HEK293T (cell line): ENCODE results near the gene SERTAD4.

Experiments used
- CTCF ChIA-PET: fragments of 350-600 bp; formaldehyde crosslinking; extraction: SDS; loops from one replicate; lab custom pipeline; 2021; ENCODE audit warnings: antibody characterized with exemption, inconsistent platforms; lab: Yijun Ruan, JAX
- POLR2A ChIA-PET: fragments of 350-600 bp; formaldehyde crosslinking; extraction: SDS; loops from one replicate; lab custom pipeline; 2020; ENCODE audit warnings: antibody characterized with exemption, inconsistent platforms; lab: Yijun Ruan, JAX
- DNase-seq: peaks from one replicate; pipeline ENCODE4 v3.0.0; 2012; ENCODE audit warnings: mixed read lengths; ENCODE audit errors: extremely low spot score
- ARNT ChIP-seq: fragments of 450-650 bp; IDR thresholded peaks from 2 replicates; pipeline ENCODE4 v1.6.1; 2017; ENCODE audit warnings: mild to moderate bottlenecking
- BHLHE40 ChIP-seq: fragments of 450-650 bp; IDR thresholded peaks from 2 replicates; pipeline ENCODE4 v1.6.1; 2016; ENCODE audit warnings: mild to moderate bottlenecking, moderate library complexity, borderline replicate concordance
- CTBP1 ChIP-seq: fragments of 450-650 bp; IDR thresholded peaks from 2 replicates; pipeline ENCODE4 v1.6.1; 2016; ENCODE audit warnings: borderline replicate concordance
- ELF4 ChIP-seq: fragments of 450-650 bp; IDR thresholded peaks from 2 replicates; pipeline ENCODE4 v1.6.1; 2017; ENCODE audit warnings: antibody characterized with exemption
- FOXA1 ChIP-seq: fragments of 450-650 bp; IDR thresholded peaks from 2 replicates; pipeline ENCODE4 v1.6.1; 2016; ENCODE audit warnings: mild to moderate bottlenecking
- FOXK2 ChIP-seq: fragments of 450-650 bp; IDR thresholded peaks from 2 replicates; pipeline ENCODE4 v1.6.1; 2016; ENCODE audit warnings: mild to moderate bottlenecking
- FOXM1 ChIP-seq: fragments of 450-650 bp; IDR thresholded peaks from 2 replicates; pipeline ENCODE4 v1.6.1; 2017; ENCODE audit warnings: mild to moderate bottlenecking, borderline replicate concordance
- HDGF ChIP-seq: fragments of 450-650 bp; IDR thresholded peaks from 2 replicates; pipeline ENCODE4 v1.6.1; 2017; ENCODE audit warnings: antibody characterized with exemption, borderline replicate concordance
- L3MBTL2 ChIP-seq: fragments of 450-650 bp; conservative IDR thresholded peaks from 2 replicates; pipeline ENCODE4 v1.6.1; 2016; ENCODE audit warnings: mild to moderate bottlenecking
- LEF1 ChIP-seq: fragments of 450-650 bp; IDR thresholded peaks from 2 replicates; pipeline ENCODE4 v1.6.1; 2017; ENCODE audit warnings: mild to moderate bottlenecking, borderline replicate concordance
- NFRKB ChIP-seq: fragments of 450-650 bp; IDR thresholded peaks from 2 replicates; pipeline ENCODE4 v1.6.1; 2016; ENCODE audit warnings: mild to moderate bottlenecking, moderate library complexity
- SP1 ChIP-seq: fragments of 450-650 bp; IDR thresholded peaks from 2 replicates; pipeline ENCODE4 v1.6.1; 2017
- SUZ12 ChIP-seq: fragments of 450-650 bp; IDR thresholded peaks from 2 replicates; pipeline ENCODE4 v1.6.1; 2016; ENCODE audit warnings: mild to moderate bottlenecking
- TARDBP ChIP-seq: fragments of 450-650 bp; IDR thresholded peaks from 2 replicates; pipeline ENCODE4 v1.6.1; 2016
- ZNF384 ChIP-seq: fragments of 450-650 bp; IDR thresholded peaks from 2 replicates; pipeline ENCODE4 v1.6.1; 2016
- TF ChIP-seq, protein P1 (sequence below): fragments of 450-650 bp; IDR thresholded peaks from 2 replicates; pipeline ENCODE4 v1.6.1; 2016

Gene SERTAD4

DNA sequence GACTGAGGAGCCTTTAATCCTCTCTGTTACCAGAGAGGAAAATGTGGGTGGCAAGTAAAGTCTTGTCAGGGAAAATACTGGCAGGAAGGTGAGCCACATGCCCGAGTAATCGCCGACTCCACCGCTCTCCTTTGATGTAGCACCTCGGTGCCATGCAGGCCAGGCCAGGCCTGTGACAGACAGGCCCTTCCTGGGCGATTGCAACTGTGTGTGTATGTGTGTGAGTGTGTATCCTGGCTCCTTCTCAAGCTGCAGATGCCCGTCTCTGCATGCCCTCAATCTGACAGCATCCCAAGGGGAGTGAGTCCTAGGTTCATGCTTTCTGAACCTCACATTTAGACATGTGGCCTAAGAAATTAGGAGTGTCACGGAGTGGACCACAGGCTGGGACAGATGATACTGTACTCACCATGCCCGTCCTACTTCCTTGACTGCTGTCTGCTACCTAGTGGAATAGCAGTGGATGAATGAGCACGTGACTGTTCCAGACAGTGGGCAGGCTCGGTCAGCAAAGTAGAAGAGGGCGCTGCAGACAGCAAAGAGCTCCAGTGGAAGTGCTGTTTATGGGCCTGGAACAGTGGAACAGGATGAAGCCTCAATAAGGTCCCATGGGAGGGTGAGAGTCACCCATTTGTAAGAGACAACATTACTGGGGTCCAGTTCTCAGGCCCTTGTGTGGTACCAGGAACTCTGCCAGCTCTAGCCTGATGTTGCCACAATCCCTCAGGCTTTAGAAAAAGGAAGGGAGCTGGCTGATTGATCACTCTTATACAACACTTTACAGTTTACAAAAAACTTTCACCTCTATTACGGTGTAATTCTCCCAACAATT lies 25.3 kb downstream of the SERTAD4 start:
- TF ChIP-seq ZNF384 (no peak), ELF4 (no peak), HDGF (no peak), LEF1 (no peak), ARNT (no peak), NFRKB (no peak), FOXM1 (no peak), SUZ12 (no peak), SP1 (no peak), TARDBP (no peak), L3MBTL2 (no peak), BHLHE40 (no peak), CTBP1 (no peak)
- ChIA-PET POLR2A (no interaction called here), CTCF (interaction anchor here (1.0 kb wide), 2 partner anchors 18 to 63 kb away, joined by 3 to 4 read pairs; no protein-coding TSS in a partner anchor)
- DNase-seq: no peak

DNA sequence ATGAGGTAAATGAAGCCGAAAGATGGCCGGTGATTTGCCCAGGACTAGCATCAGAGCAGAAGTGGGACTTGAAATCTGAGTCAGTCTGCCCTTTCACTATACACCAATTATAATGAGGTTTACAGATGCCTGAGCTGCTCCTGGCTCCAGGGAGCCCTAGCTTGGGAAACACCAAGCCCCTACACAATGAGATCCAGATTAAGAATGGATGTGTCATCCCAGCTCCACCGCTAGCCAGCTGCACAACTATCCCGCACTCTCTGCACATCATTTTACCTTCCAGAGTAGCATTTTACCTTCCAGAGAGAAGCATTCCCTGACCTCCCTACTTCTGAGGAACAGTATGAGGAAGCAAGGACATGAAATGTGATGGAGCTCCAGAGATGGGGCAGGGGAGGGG lies 27.0 kb downstream of the SERTAD4 start:
- DNase-seq: no peak
- CTCF ChIA-PET: interaction anchor here (1.5 kb wide), 1 partner anchor 33 kb away, joined by 6 read pairs; no protein-coding TSS in a partner anchor
- POLR2A ChIA-PET: no interaction called here
- TF ChIP-seq NFRKB (no peak), ZNF384 (no peak), FOXK2 (no peak), FOXM1 (no peak), CTBP1 (no peak), FOXA1 (no peak), LEF1 (no peak), TARDBP (no peak)

DNA sequence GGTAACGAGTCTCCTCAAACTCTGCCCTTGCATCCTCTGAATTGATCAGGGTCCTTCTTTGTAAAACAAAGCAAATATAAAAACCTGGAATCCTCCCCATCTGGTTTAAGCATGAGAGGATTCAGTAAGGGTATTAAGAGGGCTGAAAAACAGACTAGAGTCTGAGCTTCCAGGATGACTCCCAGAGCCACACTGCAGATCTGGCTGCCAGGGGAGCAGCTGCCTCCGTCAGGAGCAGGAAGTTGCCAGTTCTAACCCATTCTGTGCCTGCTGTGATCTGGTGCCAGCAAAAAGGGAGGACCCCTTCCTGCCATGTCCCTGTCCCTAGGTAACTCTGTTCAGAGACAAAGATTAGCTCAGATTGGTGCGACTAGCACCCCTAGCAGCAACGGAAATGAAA lies 27.5 kb downstream of the SERTAD4 start:
- ChIA-PET POLR2A (no interaction called here), CTCF (interaction anchor here (1.5 kb wide), 1 partner anchor 32 kb away, joined by 6 read pairs; no protein-coding TSS in a partner anchor)
- TF ChIP-seq BHLHE40 (no peak), HDGF (no peak), ZNF384 (no peak), CTBP1 (no peak), SUZ12 (no peak), FOXK2 (no peak), NFRKB (no peak), ARNT (no peak), FOXA1 (no peak), ELF4 (no peak), FOXM1 (no peak), LEF1 (no peak), L3MBTL2 (no peak), TARDBP (no peak)
- TF ChIP-seq, protein P1, sequence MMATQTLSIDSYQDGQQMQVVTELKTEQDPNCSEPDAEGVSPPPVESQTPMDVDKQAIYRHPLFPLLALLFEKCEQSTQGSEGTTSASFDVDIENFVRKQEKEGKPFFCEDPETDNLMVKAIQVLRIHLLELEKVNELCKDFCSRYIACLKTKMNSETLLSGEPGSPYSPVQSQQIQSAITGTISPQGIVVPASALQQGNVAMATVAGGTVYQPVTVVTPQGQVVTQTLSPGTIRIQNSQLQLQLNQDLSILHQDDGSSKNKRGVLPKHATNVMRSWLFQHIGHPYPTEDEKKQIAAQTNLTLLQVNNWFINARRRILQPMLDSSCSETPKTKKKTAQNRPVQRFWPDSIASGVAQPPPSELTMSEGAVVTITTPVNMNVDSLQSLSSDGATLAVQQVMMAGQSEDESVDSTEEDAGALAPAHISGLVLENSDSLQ: no peak
- DNase-seq: no peak

DNA sequence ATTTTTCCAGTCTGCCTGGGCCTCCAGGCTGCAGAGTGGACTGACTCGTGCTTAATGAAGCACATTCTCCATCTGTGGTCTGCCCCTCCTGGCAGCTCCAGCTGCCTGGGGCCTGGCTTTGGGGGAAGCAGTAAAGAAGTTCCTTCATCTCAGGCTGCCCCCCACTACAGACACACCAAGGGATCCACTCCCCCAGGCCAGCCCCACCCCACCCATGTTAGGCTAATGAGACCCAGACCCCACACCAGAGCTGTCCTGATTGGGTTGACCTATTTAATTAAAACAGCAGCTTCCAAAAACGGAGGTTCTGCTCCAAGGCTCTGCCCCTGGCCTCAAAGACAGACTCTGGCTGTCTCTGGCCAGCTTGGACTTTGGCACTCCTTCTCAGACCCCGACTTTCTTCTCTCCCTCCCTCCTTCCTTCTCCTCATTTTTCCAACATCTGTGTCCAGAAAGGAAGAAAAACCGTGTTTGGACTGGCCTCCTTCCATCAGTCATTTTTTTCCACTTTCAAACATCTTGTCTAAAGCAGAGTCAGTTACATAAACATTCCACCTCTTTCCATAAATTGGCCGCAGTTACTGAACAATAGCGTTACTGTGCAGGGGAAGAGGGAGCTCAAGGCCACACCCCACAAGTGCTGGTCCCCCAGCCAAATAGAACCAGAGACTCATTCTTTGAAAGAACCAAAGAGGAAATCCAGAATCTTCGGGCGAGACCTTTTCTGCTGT lies 29.7 kb downstream of the SERTAD4 start:
- CTCF ChIA-PET: no interaction called here
- POLR2A ChIA-PET: interaction anchor here (1.0 kb wide), 1 partner anchor 31 kb away, joined by 3 read pairs; no protein-coding TSS in a partner anchor
- no peak for TF ChIP-seq FOXM1
- no peak for TF ChIP-seq CTBP1
- TF ChIP-seq LEF1: no peak
- no peak for TF ChIP-seq ZNF384
- TF ChIP-seq L3MBTL2: no peak
- TF ChIP-seq TARDBP: no peak
- TF ChIP-seq, protein P1: no peak
- TF ChIP-seq BHLHE40: no peak
- TF ChIP-seq HDGF: no peak
- no peak for TF ChIP-seq ARNT
- no peak for TF ChIP-seq FOXA1
- no peak for TF ChIP-seq SP1
- TF ChIP-seq NFRKB: no peak
- DNase-seq: no peak

DNA sequence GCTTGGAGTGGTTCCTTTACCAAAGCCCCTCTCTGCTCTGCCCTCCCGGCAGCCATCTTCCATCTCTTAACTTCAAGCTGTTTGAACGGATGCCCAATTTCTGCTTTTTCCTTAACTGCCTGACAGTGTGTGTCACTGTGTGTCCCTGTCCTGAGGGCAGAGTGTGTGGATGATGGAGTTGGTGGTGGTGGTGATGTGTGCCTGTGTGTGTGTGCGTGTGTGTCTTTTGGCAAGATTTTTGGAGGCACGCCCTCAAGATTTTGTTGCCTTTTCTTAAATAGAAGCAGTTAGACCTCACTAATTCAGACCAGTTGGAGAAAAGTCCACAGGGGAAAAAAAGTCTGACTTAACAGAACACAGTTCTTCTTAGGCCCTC lies 30.3 kb downstream of the SERTAD4 start:
- DNase-seq: no peak
- CTCF ChIA-PET: no interaction called here
- POLR2A ChIA-PET: no interaction called here
- TF ChIP-seq LEF1 (no peak), FOXK2 (no peak), SUZ12 (no peak), L3MBTL2 (no peak), FOXA1 (no peak), SP1 (no peak), CTBP1 (no peak), BHLHE40 (no peak), TARDBP (no peak), HDGF (no peak)

DNA sequence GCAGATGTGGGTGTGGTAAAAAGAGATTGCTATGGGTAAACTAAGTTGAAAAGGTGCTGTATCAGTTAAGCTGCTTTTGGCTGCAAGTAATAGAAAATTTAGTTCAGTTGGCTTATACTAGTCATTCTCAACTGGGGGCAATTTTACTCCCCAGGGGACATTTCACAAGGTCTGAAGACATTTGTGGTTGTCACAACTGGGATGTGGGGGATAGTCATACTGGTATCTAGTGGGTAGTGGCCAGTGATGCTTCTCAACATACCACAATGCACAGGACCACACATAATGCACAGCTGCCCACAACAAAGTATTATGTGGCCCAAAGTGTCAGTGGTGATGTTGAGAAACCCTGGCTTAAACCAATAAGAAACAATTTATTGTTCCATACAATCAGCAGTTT lies 31.4 kb downstream of the SERTAD4 start:
- no peak for TF ChIP-seq HDGF
- no peak for TF ChIP-seq CTBP1
- no peak for TF ChIP-seq SUZ12
- no peak for DNase-seq
- POLR2A ChIA-PET: no interaction called here
- CTCF ChIA-PET: interaction anchor here (1.4 kb wide), 1 partner anchor 28 kb away, joined by 5 read pairs; no protein-coding TSS in a partner anchor
